K562 (cell line): ENCODE data around the gene LMX1B.

Experiments used
- CBX5 ChIP-seq: IDR thresholded peaks from 2 replicates; pipeline ENCODE4 v1.6.1; 2014; ENCODE audit warnings: low read depth, borderline replicate concordance
- EP300 ChIP-seq: IDR thresholded peaks from 2 replicates; pipeline ENCODE4 v1.6.1; 2012; ENCODE audit warnings: low read length, improper control_type of control experiment
- POLR2AphosphoS5 ChIP-seq: IDR thresholded peaks from 2 replicates; pipeline ENCODE4 v1.6.1; 2011; ENCODE audit warnings: mild to moderate bottlenecking, low read depth, low read length, moderate library complexity; ENCODE audit not compliant: control insufficient read depth, insufficient read depth
- SRSF7 ChIP-seq: fragments of 200-400 bp; formaldehyde crosslinking; optimal IDR thresholded peaks from 2 replicates; pipeline ENCODE3; 2017; ENCODE audit warnings: mild to moderate bottlenecking, low read depth, low read length

- TF ChIP-seq SRSF7 = no peak
- TF ChIP-seq CBX5 = no peak
- no peak for TF ChIP-seq POLR2AphosphoS5
- no peak for TF ChIP-seq EP300
Measured at GRCh38 chr9:126705767-126706697, 92.3 kb downstream of the LMX1B start.
